Ishikawa (cell line): ENCODE data around the gene ACOT8.

Source experiments
- CEBPB ChIP-seq: IDR thresholded peaks from 2 replicates; pipeline ENCODE4 v1.6.1; 2012
- CREB1 ChIP-seq: IDR thresholded peaks from 2 replicates; pipeline ENCODE4 v1.6.1; 2012; ENCODE audit warnings: low read depth
- EGR1 ChIP-seq: IDR thresholded peaks from 2 replicates; pipeline ENCODE4 v1.6.1; 2012
- EP300 ChIP-seq: IDR thresholded peaks from 2 replicates; pipeline ENCODE4 v1.6.1; 2012; ENCODE audit warnings: borderline replicate concordance
- RAD21 ChIP-seq: IDR thresholded peaks from 2 replicates; pipeline ENCODE4 v1.6.1; 2012; ENCODE audit warnings: low read depth
- REST ChIP-seq: IDR thresholded peaks from 2 replicates; pipeline ENCODE4 v1.6.1; 2012; ENCODE audit warnings: low read depth, mild to moderate bottlenecking
- TAF1 ChIP-seq: IDR thresholded peaks from 2 replicates; pipeline ENCODE4 v1.6.1; 2012; ENCODE audit warnings: low read depth, mild to moderate bottlenecking
- TEAD4 ChIP-seq: IDR thresholded peaks from 2 replicates; pipeline ENCODE4 v1.6.1; 2012
- ZBTB7A ChIP-seq: IDR thresholded peaks from 2 replicates; pipeline ENCODE4 v1.6.1; 2012; ENCODE audit warnings: low read depth

DNA sequence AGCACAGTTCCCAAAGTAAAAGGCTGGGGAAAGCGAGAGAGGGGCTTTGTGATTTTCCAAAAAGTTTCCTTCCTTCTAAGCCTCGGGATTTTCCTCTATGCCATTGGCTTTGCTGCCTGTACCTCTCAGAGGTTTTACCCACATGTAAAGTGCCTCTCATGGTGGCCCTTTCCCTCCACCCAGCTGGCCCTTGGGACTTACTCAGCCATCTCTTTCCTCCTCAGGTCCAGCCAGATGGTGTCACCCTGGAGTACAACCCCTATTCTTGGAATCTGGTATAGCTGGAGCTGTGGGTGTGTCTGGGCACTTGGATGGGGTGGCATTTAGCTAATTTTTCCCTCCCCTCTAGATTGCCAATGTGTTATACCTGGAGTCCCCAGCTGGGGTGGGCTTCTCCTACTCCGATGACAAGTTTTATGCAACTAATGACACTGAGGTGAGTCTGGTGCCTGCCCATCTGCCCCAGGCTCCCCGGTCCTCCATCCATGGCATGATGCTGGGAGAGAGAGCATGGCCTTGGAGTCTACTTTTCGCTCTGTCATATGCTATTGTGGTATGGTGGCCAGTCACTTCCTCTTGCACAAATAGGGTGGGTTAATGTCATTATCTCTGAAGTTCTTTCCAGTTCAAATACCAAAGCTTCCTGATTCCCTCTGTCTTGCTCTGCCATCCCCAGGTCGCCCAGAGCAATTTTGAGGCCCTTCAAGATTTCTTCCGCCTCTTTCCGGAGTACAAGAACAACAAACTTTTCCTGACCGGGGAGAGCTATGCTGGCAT, 35.0 kb upstream of the ACOT8 start:
- no peak for TF ChIP-seq CEBPB
- TF ChIP-seq CREB1, result no peak
- TF ChIP-seq RAD21, result 0 out of 2 replicates have a peak, but pooled peaks have one; percentile 9
- no peak for TF ChIP-seq TAF1
- TF ChIP-seq EP300, result no peak
- no peak for TF ChIP-seq EGR1
- no peak for TF ChIP-seq ZBTB7A
- TF ChIP-seq TEAD4, result no peak
- no peak for TF ChIP-seq REST
